Measurements from ENCODE around the gene MOSPD3. TPM values are rescaled to one million over a fixed set of nuclear protein-coding genes. Genes with fewer than 3 reads are reported as not detected.

The MOSPD3 gene
- total and polyA plus RNA-seq, 2 of the 13 experiments (the other 11 are each of a cell fraction or from before 2014, with no cell fraction given) = 7.6 to 8.8 TPM

DNA sequence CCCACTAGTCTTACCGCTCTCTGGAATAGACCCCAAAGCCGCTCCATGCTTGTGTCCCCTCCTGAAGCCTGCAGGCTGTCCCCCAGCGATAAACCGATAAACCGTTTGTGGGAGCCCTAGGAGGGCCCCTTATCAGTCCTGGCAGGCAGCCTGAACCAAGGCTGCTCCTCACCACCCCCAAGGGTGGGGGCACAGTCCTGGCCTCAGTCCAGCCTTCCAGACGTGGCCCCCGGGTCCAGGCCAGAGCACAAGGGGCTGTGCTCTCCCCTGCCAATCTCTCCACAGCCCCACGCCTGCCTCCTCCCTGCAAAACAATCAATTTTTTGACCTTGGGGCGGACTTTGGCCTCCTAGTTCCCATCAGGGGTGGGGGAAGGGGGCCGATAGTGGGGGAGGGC, 29.1 kb downstream of the MOSPD3 start, which contains the start of gene TFR2 (continued):
- peak; percentile 39; the same call in 1 of the 2 replicates for TF ChIP-seq GATAD1 (CRISPR knock-in tag; IDR thresholded peaks at IDR 0.05)
- TF ChIP-seq, protein P1, sequence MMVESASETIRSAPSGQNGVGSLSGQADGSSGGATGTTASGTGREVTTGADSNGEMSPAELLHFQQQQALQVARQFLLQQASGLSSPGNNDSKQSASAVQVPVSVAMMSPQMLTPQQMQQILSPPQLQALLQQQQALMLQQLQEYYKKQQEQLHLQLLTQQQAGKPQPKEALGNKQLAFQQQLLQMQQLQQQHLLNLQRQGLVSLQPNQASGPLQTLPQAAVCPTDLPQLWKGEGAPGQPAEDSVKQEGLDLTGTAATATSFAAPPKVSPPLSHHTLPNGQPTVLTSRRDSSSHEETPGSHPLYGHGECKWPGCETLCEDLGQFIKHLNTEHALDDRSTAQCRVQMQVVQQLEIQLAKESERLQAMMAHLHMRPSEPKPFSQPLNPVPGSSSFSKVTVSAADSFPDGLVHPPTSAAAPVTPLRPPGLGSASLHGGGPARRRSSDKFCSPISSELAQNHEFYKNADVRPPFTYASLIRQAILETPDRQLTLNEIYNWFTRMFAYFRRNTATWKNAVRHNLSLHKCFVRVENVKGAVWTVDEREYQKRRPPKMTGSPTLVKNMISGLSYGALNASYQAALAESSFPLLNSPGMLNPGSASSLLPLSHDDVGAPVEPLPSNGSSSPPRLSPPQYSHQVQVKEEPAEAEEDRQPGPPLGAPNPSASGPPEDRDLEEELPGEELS (CRISPR knock-in tag; IDR thresholded peaks at IDR 0.05) = peak; percentile 60
- no peak for TF ChIP-seq ZNF841 (CRISPR knock-in tag; IDR thresholded peaks at IDR 0.05; ENCODE audit: borderline replicate concordance)
- TF ChIP-seq ZNF550 (CRISPR knock-in tag; IDR thresholded peaks at IDR 0.05; ENCODE audit: borderline replicate concordance) = no peak
- TF ChIP-seq HOXD1 (CRISPR knock-in tag; IDR thresholded peaks at IDR 0.05) = no peak
- no peak for TF ChIP-seq PTBP1 (IDR thresholded peaks at IDR 0.05; ENCODE audit: low read depth, low read length, poor library complexity, severe bottlenecking)
- TF ChIP-seq, protein P2, sequence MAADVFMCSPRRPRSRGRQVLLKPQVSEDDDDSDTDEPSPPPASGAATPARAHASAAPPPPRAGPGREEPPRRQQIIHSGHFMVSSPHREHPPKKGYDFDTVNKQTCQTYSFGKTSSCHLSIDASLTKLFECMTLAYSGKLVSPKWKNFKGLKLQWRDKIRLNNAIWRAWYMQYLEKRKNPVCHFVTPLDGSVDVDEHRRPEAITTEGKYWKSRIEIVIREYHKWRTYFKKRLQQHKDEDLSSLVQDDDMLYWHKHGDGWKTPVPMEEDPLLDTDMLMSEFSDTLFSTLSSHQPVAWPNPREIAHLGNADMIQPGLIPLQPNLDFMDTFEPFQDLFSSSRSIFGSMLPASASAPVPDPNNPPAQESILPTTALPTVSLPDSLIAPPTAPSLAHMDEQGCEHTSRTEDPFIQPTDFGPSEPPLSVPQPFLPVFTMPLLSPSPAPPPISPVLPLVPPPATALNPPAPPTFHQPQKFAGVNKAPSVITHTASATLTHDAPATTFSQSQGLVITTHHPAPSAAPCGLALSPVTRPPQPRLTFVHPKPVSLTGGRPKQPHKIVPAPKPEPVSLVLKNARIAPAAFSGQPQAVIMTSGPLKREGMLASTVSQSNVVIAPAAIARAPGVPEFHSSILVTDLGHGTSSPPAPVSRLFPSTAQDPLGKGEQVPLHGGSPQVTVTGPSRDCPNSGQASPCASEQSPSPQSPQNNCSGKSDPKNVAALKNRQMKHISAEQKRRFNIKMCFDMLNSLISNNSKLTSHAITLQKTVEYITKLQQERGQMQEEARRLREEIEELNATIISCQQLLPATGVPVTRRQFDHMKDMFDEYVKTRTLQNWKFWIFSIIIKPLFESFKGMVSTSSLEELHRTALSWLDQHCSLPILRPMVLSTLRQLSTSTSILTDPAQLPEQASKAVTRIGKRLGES (CRISPR knock-in tag; IDR thresholded peaks at IDR 0.05; ENCODE audit: borderline replicate concordance) = no peak
- no peak for TF ChIP-seq PLRG1 (conservative IDR thresholded peaks at IDR 0.05)
- no peak for TF ChIP-seq KLF6 (CRISPR knock-in tag; IDR thresholded peaks at IDR 0.05)
- no peak for TF ChIP-seq SIX4 (CRISPR knock-in tag; IDR thresholded peaks at IDR 0.05)
- no peak for TF ChIP-seq DR1 (CRISPR knock-in tag; IDR thresholded peaks at IDR 0.05)
- TF ChIP-seq, protein P3, sequence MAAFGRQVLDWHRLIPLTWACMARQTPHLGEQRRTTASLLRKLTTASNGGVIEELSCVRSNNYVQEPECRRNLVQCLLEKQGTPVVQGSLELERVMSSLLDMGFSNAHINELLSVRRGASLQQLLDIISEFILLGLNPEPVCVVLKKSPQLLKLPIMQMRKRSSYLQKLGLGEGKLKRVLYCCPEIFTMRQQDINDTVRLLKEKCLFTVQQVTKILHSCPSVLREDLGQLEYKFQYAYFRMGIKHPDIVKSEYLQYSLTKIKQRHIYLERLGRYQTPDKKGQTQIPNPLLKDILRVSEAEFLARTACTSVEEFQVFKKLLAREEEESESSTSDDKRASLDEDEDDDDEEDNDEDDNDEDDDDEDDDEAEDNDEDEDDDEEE (CRISPR knock-in tag; IDR thresholded peaks at IDR 0.05) = no peak
- TF ChIP-seq SP1 (IDR thresholded peaks at IDR 0.05) = no peak
- 0 out of 2 replicates have a peak, but pooled peaks have one; percentile 8 for TF ChIP-seq SP1 (CRISPR knock-in tag; IDR thresholded peaks at IDR 0.05)
- TF ChIP-seq HDAC6 (IDR thresholded peaks at IDR 0.05; ENCODE audit: low read depth, low read length) = no peak
- no peak for TF ChIP-seq SYNCRIP (IDR thresholded peaks at IDR 0.05; ENCODE audit: insufficient read depth, low read depth, low read length)
- TF ChIP-seq SP140L (CRISPR knock-in tag; IDR thresholded peaks at IDR 0.05; ENCODE audit: borderline replicate concordance) = no peak
- TF ChIP-seq, protein P4, sequence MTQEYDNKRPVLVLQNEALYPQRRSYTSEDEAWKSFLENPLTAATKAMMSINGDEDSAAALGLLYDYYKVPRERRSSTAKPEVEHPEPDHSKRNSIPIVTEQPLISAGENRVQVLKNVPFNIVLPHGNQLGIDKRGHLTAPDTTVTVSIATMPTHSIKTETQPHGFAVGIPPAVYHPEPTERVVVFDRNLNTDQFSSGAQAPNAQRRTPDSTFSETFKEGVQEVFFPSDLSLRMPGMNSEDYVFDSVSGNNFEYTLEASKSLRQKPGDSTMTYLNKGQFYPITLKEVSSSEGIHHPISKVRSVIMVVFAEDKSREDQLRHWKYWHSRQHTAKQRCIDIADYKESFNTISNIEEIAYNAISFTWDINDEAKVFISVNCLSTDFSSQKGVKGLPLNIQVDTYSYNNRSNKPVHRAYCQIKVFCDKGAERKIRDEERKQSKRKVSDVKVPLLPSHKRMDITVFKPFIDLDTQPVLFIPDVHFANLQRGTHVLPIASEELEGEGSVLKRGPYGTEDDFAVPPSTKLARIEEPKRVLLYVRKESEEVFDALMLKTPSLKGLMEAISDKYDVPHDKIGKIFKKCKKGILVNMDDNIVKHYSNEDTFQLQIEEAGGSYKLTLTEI (CRISPR knock-in tag; conservative IDR thresholded peaks at IDR 0.05) = no peak
- TF ChIP-seq ZNF883 (CRISPR knock-in tag; IDR thresholded peaks at IDR 0.05; ENCODE audit: not compliant biosample characterization) = no peak
- peak in 1 of 2 experiments; percentile 45; a peak in 1 of 4 replicates for TF ChIP-seq NR2F1 (CRISPR knock-in tag; IDR thresholded peaks at IDR 0.05)
- TF ChIP-seq ZNF562 (CRISPR knock-in tag; IDR thresholded peaks at IDR 0.05; ENCODE audit: borderline replicate concordance) = no peak
- TF ChIP-seq SMARCE1 (IDR thresholded peaks at IDR 0.05; ENCODE audit: borderline replicate concordance) = no peak
- peak; percentile 45 for TF ChIP-seq GABPB1 (CRISPR knock-in tag; IDR thresholded peaks at IDR 0.05)
- no peak for TF ChIP-seq SRSF4 (IDR thresholded peaks at IDR 0.05; ENCODE audit: low read depth, low read length, poor library complexity, severe bottlenecking)
